HG03025 (cell line): ENCODE data around the gene LIMS2.

Source experiments
- ATAC-seq: cut with Tn5 transposase; IDR thresholded peaks from one replicate; pipeline ENCODE4 v1.9.1; 2021; ENCODE audit warnings: mild to moderate bottlenecking, moderate library complexity; ENCODE audit not compliant: unreplicated experiment, low FRiP score

Gene LIMS2

GRCh38 chr2:127609031-127609751 is 66.1 kb downstream of the LIMS2 start:
- ATAC-seq: no peak

- ATAC-seq: no peak
Observed at GRCh38 chr2:127608061-127609030, 67.0 kb downstream of the LIMS2 start.

GRCh38 chr2:127607399-127607908 is 67.9 kb downstream of the LIMS2 start:
- no peak for ATAC-seq

DNA sequence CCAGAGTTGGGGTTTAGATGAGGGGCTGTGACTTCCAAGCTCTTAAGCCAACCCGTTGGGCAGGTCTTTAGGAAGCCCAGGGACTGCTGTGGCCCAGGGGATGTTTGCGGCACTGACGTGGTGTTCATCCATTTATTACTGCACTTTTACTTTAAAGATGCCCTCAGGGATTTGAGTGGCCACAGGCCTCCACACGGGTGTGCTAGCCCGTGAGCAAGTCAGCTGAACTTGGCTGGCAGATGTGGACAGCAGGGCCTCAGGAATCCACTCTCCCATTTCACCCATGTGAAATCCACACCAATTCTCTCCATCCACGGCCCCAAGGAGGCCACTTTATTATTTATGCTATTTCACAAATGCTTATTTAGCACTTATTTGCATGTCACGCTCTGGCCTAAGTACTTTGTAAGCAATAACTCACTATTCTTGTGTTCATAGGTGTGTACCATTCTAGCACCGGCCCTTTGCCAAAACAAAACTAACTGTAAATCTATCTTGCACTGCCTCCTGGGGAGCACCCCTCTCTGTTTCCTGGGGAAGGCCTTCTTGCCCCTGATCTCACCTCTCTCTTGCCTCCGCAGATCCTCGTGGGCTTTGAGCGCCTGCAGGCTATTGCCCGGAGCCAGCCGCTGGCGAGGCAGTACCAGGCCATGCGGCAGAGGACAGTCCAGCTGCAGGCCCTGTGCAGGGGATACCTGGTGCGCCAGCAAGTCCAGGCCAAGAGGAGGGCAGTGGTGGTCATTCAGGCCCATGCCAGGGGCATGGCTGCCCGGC is 68.5 kb downstream of the LIMS2 start:
- ATAC-seq: no peak

- no peak for ATAC-seq
Observed at GRCh38 chr2:127605691-127606263, 69.6 kb downstream of the LIMS2 start.

DNA sequence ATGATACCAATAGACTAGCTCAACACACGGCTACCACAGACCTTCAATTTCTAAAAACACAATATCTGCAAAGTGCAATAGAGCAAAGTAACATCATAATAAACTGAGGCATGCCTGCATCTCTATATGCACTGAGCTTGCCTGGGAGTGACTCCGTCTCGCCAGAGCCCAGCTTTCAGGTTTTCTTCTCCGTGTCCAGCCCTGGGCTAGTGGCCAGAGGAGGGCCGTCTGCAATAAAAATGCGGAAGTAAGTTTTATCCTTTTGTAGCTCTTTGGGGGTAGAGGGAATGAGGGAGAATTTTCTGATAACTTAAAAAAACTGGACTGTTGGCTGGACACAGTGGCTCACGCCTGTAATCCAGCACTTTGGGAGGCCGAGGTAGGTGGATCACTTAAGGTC is 70.3 kb downstream of the LIMS2 start:
- ATAC-seq: no peak

GRCh38 chr2:127599211-127599610 is 76.1 kb downstream of the LIMS2 start:
- ATAC-seq: no peak

DNA sequence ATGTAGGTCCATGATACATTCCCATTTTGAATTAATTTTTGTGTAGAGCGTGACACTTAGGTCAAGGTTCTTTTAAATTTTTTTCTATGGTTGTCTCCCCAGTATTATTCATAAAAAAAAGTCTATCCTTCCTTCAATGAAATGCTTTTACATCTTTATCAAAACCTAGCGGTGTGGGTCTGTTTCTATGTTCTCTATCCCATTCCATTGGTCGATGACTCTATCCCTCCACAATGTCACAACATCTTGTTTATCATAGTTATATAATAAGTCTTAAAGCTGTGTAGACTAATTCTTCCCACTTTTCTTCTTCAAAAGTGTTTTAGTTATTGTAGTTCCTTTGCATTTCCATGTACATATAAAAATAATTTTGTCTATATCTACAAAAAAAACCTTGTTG is 76.6 kb downstream of the LIMS2 start:
- no peak for ATAC-seq

GRCh38 chr2:127597984-127598380 is 77.3 kb downstream of the LIMS2 start:
- no peak for ATAC-seq

DNA sequence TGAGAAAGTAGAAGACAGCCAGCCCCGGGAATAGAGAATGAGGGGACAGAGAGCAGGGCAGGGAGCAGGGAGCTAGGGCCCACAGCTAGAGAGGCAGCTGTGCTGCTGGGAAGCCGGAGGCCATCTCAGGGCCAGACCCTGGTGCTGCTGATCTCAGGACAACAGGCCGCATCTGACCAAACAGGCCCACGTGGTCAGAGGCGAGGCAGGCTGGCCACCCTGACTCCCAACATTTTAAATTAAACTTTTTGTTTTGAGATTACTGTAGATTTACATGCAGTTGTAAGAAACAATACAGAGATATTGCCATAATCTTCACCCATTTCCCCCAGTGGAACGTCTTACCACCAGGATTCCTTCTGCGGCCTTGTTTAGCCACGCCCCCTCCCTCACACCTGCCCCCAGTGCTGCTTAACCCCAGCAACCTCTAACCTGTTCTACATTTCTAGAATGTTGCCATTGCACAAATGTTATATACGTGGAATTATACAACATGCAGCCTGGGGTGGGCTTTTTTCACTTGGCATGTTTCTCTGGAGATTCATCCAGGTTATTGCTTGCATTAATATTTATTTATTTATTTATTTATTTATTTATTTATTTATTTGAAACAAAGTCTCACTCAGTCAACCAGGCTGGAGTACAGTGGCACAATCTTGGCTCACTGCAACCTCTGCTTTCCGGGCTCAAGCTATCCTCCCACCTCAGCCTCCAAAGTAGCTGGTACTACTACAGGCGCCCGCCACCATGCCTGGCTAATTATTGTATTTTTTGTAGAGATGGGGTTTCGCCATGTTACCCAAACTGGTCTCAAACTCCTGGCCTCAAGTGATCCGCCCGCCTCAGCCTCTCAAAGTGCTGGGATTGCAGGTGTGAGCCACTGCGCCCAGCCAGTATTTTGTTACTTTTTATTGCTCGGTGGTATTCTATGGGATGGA is 78.0 kb downstream of the LIMS2 start:
- no peak for ATAC-seq

GRCh38 chr2:127596311-127597045 is 78.9 kb downstream of the LIMS2 start:
- ATAC-seq: no peak

- no peak for ATAC-seq
Observed at GRCh38 chr2:127594116-127594591, 81.2 kb downstream of the LIMS2 start.

DNA sequence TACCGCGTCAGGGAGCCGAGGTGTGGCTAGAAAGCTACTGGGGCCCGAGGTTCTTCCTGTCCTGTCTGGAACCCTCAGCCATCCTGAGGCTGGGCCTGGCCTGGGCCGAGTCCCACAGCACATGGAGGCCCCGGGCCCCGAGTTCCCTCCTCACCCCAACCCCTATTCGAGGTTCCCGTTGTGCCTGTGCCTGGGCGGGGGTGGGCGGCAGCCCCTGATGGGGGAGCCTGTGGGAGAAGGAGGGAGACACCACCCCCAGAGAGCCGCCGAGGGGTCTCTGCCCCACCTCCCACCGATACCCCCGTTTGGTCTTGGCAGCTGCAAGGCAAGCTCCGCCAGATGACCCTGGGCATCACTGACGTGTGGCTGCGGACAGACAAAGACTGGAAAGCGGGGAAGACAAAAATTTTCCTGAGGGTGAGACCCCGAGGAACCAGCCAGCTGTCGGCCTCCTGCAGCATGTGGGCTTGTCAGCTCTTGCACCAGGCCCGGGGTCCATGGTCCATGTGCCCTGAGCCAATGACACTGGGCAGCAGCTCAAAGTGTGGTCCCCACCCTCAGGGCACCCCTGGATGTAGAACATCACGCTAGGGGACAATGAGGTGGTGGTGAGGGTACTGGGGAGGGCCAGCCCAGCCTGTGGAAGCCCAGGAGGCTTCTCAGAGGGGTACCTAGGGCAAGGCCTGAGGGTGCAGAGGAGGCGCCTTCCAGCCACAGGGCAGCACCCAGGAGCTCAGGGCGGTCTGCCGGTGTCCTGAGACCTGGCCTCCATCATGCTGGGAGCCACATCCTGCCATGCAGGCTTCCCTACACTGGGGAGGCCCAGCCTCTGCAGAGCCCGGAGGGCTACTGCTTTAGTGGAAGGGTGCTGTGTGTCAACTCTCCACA is 81.9 kb downstream of the LIMS2 start:
- ATAC-seq: no peak

DNA sequence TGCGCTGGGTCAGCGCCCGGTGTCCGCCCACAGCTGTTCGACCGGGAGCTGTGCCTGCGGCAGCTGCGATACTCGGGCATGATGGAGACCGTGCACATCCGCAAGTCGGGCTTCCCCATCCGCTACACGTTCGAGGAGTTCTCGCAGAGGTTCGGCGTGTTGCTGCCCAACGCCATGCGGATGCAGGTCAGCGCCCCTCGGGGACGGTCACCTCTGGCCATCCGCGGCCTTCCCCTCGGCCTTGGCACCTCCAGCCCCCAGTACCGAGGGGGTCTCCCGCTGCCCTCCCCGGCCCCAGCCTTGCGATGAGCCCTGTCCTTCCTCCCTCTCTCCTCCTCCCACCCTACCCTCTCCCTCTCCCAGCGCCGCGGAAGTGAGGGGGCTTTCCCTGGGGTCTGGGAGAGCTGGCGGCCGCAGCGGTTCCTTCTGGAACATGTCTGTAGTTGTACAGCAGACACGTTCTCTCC is 82.5 kb downstream of the LIMS2 start:
- ATAC-seq: no peak

GRCh38 chr2:127591221-127591923 is 84.0 kb downstream of the LIMS2 start:
- ATAC-seq: no peak

DNA sequence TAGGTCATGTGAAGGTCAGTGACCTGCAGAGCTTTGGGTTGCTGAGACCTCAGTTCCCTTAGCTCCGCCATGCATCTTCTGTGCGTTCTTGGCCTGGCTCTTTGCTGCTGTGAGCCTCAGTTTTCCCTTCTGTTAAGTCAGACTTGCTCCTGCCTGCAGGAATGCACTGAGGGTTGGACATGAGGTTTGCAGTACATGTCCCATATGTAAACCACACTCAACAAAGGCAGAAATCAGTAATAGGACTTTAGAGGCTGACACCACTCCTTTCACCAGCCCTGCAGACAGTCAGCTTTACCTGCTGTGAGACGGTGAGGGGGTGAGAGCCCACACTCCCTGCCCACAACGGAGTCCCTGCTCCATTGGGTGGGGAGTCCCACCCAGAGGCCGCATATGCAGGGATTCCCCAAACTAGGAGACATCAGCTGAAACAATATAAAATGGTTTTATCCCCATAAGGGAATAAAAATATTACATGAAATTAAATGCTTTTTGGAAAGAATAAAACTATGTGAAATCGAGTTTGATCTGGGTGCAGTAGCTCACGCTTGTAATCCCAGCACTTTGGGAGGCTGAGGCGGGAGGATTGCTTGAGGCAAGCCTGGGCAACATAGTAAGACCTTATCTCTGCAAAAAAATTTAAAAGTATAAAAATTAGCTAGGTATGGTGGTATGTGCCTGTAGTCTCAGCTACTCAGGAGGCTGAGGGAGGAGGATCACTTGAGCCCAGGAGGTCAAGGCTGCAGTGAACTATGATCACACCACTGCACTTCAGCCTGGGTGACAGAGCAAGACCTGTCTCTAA is 84.7 kb downstream of the LIMS2 start:
- ATAC-seq: no peak
